K562 (cell line): Measurements from ENCODE around the gene CFAP54. TPM values are rescaled to one million over a fixed set of nuclear protein-coding genes. Genes with fewer than 3 reads are reported as not detected.

Source experiments
- ASH1L ChIP-seq: fragments of 450-650 bp; IDR thresholded peaks from 2 replicates; pipeline ENCODE4 v1.6.1; 2018; ENCODE audit warnings: borderline replicate concordance, mild to moderate bottlenecking, low read depth; ENCODE audit not compliant: partially characterized antibody
- BDP1 ChIP-seq: IDR thresholded peaks from 3 replicates; pipeline ENCODE4 v1.6.1; 2011; ENCODE audit not compliant: insufficient read length, insufficient read depth
- CBX3 ChIP-seq, 2 experiments: IDR thresholded peaks; 1 replicate in 1 of 2; 2 replicates in 1 of 2; pipeline ENCODE4 v1.6.1; 2012; ENCODE audit warnings: inconsistent platforms in 2 of 2, low read length in 2 of 2, borderline replicate concordance in 1 of 2, control low read depth in 1 of 2
- CEBPB ChIP-seq: fragments of 450-650 bp; IDR thresholded peaks from 2 replicates; pipeline ENCODE4 v1.6.1; 2016; ENCODE audit warnings: missing genetic modification characterization, missing compliant biosample characterization
- GTF2E2 ChIP-seq: fragments of 200-800 bp; sonication (Bioruptor generic); IDR thresholded peaks from 2 replicates; pipeline ENCODE4 v1.6.1; 2016; ENCODE audit warnings: missing genetic modification characterization, missing compliant biosample characterization
- LCOR ChIP-seq: sonication (generic); formaldehyde crosslinking; IDR thresholded peaks from 2 replicates; pipeline ENCODE4 v1.8.0; 2022; ENCODE audit warnings: mild to moderate bottlenecking, missing genetic modification reagents
- MAFF ChIP-seq: IDR thresholded peaks from 2 replicates; pipeline ENCODE4 v1.6.1; 2012; ENCODE audit warnings: low read length, improper control_type of control experiment
- MAFG ChIP-seq: fragments of 450-650 bp; conservative IDR thresholded peaks from 2 replicates; pipeline ENCODE4 v1.6.1; 2016; ENCODE audit warnings: missing genetic modification characterization, missing compliant biosample characterization
- MBD1 ChIP-seq: fragments of 250-450 bp; sonication (Bioruptor Pico); IDR thresholded peaks from 2 replicates; pipeline ENCODE4 v1.8.0; 2022; ENCODE audit warnings: inconsistent platforms
- NCOR1 ChIP-seq: fragments of 450-650 bp; IDR thresholded peaks from 2 replicates; pipeline ENCODE4 v1.6.1; 2016; ENCODE audit warnings: mild to moderate bottlenecking, moderate library complexity
- PHB ChIP-seq: fragments of 250-450 bp; sonication (Bioruptor Pico); IDR thresholded peaks from 2 replicates; pipeline ENCODE4 v1.5.0; 2021
- RBM15 ChIP-seq: fragments of 200-400 bp; formaldehyde crosslinking; IDR thresholded peaks from 2 replicates; pipeline ENCODE4 v1.6.1; 2018; ENCODE audit warnings: mild to moderate bottlenecking, low read length, moderate library complexity; ENCODE audit not compliant: insufficient read depth
- SMAD3 ChIP-seq: fragments of 450-650 bp; formaldehyde crosslinking; conservative IDR thresholded peaks from 2 replicates; pipeline ENCODE4 v1.4.0; 2020; ENCODE audit warnings: mild to moderate bottlenecking
- STAT5A ChIP-seq: IDR thresholded peaks from 2 replicates; pipeline ENCODE4 v1.6.1; 2012; ENCODE audit warnings: low read length, inconsistent platforms, borderline replicate concordance
- SUPT5H ChIP-seq: fragments of 450-650 bp; IDR thresholded peaks from 2 replicates; pipeline ENCODE4 v1.6.1; 2016
- TCF3 ChIP-seq: sonication (generic); formaldehyde crosslinking; IDR thresholded peaks from 2 replicates; pipeline ENCODE4 v1.4.0; 2020; ENCODE audit warnings: mild to moderate bottlenecking, missing genetic modification reagents
- TCF7L2 ChIP-seq: fragments of 150-350 bp; IDR thresholded peaks from 2 replicates; pipeline ENCODE4 v1.6.1; 2016; ENCODE audit warnings: low read depth, mild to moderate bottlenecking, low read length, moderate library complexity
- XRCC3 ChIP-seq: fragments of 450-650 bp; IDR thresholded peaks from 2 replicates; pipeline ENCODE4 v1.6.1; 2017; ENCODE audit warnings: mild to moderate bottlenecking, moderate library complexity
- YBX1 ChIP-seq: fragments of 450-650 bp; IDR thresholded peaks from 2 replicates; pipeline ENCODE4 v1.7.1; 2016; ENCODE audit warnings: mild to moderate bottlenecking
- ZNF217 ChIP-seq: sonication (generic); formaldehyde crosslinking; IDR thresholded peaks from 2 replicates; pipeline ENCODE4 v1.8.0; 2022; ENCODE audit warnings: mild to moderate bottlenecking, missing genetic modification reagents
- ZNF263 ChIP-seq: sonication (generic); formaldehyde crosslinking; IDR thresholded peaks from 2 replicates; pipeline ENCODE4 v1.8.0; 2022; ENCODE audit warnings: mild to moderate bottlenecking, missing genetic modification reagents, borderline replicate concordance
- ZNF507 ChIP-seq: conservative IDR thresholded peaks from 2 replicates; pipeline ENCODE4 v1.6.1; 2017; ENCODE audit warnings: missing genetic modification characterization, missing compliant biosample characterization
- polyA plus RNA-seq, 8 experiments: library from polyadenylated mRNA; depleted of rRNA in 4 of 8; stranded (reverse) in 5 of 8; unstranded in 3 of 8; fragments of >200 nt; fragmentation: Nextera tagmentation in 2 of 8; fragmentation: Illumina TruSeq in 1 of 8; extraction: Ambion mirVana in 2 of 8; extraction: Trizol in 1 of 8; gene quantifications; 2 replicates each; pipeline versions ENCODE4 v1.2.1 to v1.2.3, GENCODE V29; 2011 to 2014; ENCODE audit warnings: inconsistent platforms in 1 of 8, missing spikeins in 1 of 8
- total RNA-seq, 7 experiments: library from RNA; depleted of rRNA in 6 of 7; stranded (reverse); fragments of >200 nt in 6 of 7; fragmentation: Illumina TruSeq in 2 of 7; extraction: Trizol in 2 of 7; gene quantifications; 2 replicates each; pipeline versions ENCODE4 v1.2.1 to v1.2.3, GENCODE V29; 2011 to 2021; ENCODE audit warnings: low replicate concordance in 1 of 7
- TF ChIP-seq, protein P1 (sequence below): sonication (generic); formaldehyde crosslinking; IDR thresholded peaks from 2 replicates; pipeline ENCODE4 v1.8.0; 2023; ENCODE audit warnings: mild to moderate bottlenecking, missing genetic modification reagents
- TF ChIP-seq, protein P2 (sequence below): fragments of 200-800 bp; sonication (Bioruptor generic); IDR thresholded peaks from 2 replicates; pipeline ENCODE4 v1.6.1; 2017; ENCODE audit warnings: missing genetic modification characterization, missing compliant biosample characterization

The CFAP54 gene
- total and polyA plus RNA-seq, 9 of the 15 experiments (the other 6 are each of a cell fraction or from before 2014, with no cell fraction given), result 0.03 to 0.23 (median 0.10) TPM; not detected in 3

GRCh38 chr12:96486751-96487613, 2.4 kb upstream of the CFAP54 start (continued):
- TF ChIP-seq MBD1 (CRISPR knock-in tag) (no peak), ZNF263 (no peak), ZNF217 (CRISPR knock-in tag) (no peak), SUPT5H (no peak), MAFF (peak; percentile 28; the same call in 1 of the 2 replicates), STAT5A (no peak), ASH1L (no peak), NCOR1 (0 out of 2 replicates have a peak, but pooled peaks have one; percentile 8), PHB (CRISPR knock-in tag) (no peak), BDP1 (no peak), ZNF507 (tag) (no peak), TCF3 (CRISPR knock-in tag) (no peak), YBX1 (no peak), RBM15 (no peak), XRCC3 (no peak), SMAD3 (CRISPR knock-in tag) (no peak), CBX3 (IDR thresholded peaks at IDR 0.05; ENCODE audit: borderline replicate concordance in 1 of 2, low read length in 2 of 2) (no peak), MAFG (tag) (peak; percentile 89), TCF7L2 (no peak), CEBPB (tag) (peak; percentile 34; the same call in 1 of the 2 replicates), LCOR (CRISPR knock-in tag) (no peak), GTF2E2 (tag) (no peak)
- TF ChIP-seq, protein P1, sequence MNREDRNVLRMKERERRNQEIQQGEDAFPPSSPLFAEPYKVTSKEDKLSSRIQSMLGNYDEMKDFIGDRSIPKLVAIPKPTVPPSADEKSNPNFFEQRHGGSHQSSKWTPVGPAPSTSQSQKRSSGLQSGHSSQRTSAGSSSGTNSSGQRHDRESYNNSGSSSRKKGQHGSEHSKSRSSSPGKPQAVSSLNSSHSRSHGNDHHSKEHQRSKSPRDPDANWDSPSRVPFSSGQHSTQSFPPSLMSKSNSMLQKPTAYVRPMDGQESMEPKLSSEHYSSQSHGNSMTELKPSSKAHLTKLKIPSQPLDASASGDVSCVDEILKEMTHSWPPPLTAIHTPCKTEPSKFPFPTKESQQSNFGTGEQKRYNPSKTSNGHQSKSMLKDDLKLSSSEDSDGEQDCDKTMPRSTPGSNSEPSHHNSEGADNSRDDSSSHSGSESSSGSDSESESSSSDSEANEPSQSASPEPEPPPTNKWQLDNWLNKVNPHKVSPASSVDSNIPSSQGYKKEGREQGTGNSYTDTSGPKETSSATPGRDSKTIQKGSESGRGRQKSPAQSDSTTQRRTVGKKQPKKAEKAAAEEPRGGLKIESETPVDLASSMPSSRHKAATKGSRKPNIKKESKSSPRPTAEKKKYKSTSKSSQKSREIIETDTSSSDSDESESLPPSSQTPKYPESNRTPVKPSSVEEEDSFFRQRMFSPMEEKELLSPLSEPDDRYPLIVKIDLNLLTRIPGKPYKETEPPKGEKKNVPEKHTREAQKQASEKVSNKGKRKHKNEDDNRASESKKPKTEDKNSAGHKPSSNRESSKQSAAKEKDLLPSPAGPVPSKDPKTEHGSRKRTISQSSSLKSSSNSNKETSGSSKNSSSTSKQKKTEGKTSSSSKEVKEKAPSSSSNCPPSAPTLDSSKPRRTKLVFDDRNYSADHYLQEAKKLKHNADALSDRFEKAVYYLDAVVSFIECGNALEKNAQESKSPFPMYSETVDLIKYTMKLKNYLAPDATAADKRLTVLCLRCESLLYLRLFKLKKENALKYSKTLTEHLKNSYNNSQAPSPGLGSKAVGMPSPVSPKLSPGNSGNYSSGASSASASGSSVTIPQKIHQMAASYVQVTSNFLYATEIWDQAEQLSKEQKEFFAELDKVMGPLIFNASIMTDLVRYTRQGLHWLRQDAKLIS, result no peak
- TF ChIP-seq, protein P2, sequence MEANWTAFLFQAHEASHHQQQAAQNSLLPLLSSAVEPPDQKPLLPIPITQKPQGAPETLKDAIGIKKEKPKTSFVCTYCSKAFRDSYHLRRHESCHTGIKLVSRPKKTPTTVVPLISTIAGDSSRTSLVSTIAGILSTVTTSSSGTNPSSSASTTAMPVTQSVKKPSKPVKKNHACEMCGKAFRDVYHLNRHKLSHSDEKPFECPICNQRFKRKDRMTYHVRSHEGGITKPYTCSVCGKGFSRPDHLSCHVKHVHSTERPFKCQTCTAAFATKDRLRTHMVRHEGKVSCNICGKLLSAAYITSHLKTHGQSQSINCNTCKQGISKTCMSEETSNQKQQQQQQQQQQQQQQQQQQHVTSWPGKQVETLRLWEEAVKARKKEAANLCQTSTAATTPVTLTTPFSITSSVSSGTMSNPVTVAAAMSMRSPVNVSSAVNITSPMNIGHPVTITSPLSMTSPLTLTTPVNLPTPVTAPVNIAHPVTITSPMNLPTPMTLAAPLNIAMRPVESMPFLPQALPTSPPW, result no peak
